NCI-H146 (cell line): Measurements from ENCODE around the gene ZNF565.
A peak's percentile ranks its signal among the peaks of the same experiment; 100 is the strongest.
"Not testable (repeated sequence)": the region's sequence is repeated elsewhere in the genome, so short reads cannot be mapped to it uniquely, and the experiment has no call there.

Source experiments
- DNase-seq: peaks from one replicate; lab custom pipeline; 2025; lab: John Stamatoyannopoulos, UW

ZNF565 gene

GRCh38 chr19:36150586-36150985, 63.9 kb downstream of the ZNF565 start:
- DNase-seq = no peak

- DNase-seq = no peak
Measured at GRCh38 chr19:36149673-36150406, 64.6 kb downstream of the ZNF565 start.

DNA sequence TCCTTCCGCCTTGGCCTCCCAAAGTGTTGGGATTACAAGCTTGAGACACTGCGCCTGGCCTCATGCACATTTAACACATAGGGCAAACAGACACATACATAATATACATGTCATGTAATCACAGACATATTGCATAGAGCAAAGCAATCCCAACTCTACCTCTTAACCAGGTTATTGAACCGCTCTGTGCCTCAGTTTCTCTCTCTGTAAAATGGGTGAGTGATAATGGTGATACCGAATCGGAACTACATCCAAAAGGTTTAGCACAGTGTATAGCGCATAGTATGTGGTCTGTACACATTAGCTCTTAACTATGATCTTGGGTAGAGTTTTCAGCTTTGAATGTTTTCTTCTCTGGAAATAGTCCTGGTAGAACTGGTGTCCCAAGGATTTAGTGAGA, 69.8 kb downstream of the ZNF565 start:
- no peak for DNase-seq

GRCh38 chr19:36142496-36142895, 72.0 kb downstream of the ZNF565 start:
- DNase-seq = no peak

DNA sequence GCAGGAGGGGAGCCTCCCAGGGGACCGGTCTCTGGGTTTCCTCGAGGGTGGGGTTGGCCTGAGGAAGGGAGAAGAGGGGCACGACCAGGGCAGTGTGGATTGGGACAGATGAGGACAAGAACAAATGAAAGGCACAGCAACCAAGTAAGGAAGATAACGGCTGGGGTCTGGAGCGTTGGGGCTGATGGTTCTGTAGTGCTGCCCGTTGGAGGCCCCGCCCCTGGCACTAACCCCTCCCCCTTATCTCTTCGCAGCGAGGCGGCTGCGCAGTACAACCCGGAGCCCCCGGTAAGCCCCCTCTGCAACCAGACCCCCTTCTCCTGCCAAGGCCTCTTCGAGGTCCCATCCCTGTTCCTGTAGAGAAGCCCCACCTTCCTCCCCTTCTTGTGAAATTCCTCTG, 72.4 kb downstream of the ZNF565 start:
- no peak for DNase-seq

DNA sequence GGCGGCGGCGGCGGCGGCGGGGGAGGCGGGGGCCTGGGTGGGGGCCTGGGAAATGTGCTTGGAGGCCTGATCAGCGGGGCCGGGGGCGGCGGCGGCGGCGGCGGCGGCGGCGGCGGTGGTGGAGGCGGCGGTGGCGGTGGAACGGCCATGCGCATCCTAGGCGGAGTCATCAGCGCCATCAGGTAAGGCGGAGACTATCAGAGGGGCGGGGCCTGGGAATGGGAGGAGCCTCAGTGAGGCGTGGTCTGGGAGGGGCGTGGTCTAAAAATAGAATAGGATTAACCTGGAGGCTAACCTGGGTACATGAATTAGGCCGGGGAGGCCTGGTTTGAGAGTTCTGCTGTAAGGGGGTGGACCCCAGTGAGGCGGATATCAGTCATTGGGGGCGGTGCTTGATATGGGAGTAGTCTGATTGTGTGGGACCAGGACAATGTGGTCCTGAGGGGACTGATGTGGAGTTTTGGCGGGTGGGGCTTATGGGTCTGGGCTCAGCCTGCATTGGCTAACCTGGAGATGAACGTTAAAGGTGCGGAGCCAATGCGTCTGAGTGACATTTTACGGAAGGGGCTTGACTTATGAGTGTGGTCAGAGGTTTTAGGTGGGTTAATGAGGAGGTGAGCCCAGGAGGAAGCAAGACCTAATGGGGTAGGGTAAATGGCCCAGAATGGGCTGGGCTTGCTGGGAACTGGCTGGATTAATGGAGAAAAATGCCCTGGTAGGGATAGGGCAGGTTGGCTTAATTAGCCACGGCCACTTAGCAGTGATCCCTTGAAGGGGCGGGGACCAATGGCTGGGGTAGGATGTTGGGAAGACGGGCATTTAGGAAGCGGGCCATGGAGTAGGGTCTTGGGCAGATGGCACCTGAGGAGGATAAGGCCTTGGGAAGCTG, 73.2 kb downstream of the ZNF565 start:
- DNase-seq = peak; percentile 89

DNA sequence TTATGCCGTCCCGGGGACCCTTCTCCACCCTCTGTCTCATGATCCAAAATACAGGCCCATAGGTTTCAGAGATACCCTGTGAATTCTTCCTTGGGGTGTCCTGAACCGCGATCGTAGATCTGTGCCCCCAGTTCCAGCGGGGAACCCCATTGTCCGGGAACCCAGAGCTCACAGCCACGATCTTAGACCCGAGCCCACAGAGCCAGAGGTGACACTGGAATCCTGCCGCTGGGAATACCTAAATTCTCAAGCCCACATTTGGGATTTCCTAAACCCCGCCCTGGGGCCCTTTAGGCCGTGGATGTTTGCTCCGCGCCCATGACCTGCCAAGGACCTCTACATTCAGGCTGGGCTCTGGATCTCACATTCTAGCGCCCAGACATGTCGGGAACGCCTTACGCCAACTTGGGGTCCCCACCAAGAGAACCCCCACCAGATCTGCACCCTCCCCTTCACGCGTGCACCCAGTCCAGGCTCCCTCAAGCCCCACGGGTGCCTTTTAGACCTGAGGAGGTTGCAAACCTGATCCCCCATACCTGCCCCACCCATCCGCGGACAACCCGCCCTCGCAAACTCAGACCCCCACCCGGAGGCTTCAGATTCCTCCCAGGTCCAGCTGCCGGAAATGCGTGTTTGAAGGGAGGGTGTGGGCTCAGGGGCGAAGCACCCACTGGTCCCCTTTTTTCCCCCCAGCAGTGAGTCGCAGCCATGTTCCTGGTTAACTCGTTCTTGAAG, 74.0 kb downstream of the ZNF565 start:
- DNase-seq = peak; percentile 93

GRCh38 chr19:36139473-36140303, 74.8 kb downstream of the ZNF565 start, which contains the start of gene CAPNS1:
TSS of gene CAPNS1 (plus strand) at chr19:36140066. CDS start at chr19:36141012, 946 bp downstream.
- peak; percentile 98 for DNase-seq

- DNase-seq = no peak
Measured at GRCh38 chr19:36139120-36139472, 75.4 kb downstream of the ZNF565 start.

DNA sequence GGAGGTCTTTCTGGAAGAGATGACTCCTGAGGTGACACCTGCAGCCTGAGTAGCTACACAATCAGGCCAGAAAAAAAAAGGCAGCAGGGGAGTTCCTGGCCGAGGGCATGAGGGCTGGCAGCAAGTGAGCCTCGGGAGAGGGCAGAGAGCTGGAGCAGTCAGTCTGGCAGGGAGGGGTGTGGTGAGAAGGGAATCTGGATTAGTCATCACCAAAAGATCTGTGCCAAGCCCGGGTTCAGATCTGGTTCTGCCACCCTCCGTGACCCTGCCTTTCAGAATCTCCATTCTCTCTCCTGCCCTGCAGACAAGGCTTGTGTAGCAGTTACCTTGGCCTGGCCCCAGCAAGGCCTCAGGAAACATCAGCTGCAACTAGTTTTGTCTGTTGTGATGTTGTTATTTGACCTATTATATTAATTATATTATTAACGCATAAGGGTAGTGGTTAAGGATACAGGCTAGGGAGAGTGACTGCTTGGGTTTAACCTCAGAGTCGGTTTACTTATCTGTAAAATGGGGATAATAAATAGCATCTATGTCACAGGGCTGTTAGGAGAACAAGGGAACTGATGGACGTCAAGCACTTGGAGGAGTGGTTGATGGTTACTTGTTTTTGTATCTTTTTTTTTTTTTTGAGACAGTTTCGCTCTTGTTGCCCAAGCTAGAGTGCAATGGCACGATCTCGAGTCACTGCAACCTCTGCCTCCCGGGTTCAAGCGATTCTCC, 77.3 kb downstream of the ZNF565 start:
- peak; percentile 32 for DNase-seq

DNA sequence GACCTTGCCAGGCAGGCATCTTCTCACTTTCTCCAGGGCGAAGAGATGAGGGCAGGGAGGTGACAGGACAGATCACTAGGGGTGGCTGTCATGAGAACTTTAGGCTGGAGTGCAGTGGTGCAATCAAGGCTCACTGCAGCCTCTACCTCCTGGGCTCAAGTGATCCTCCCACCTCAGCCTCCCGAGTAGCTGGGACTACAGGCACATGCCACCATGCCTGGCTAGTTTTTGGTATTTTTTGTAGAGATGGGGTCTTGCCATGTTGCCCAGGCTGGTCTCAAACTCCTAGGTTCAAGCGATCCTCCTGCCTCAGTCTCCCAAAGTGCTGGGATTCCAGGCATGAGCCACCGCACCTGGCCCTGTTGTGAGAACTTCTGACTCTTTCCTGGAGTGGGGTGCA, 79.6 kb downstream of the ZNF565 start:
- not testable (repeated sequence) for DNase-seq
